ENCODE results near the gene ZNF267.
"Not testable (repeated sequence)": the region's sequence is repeated elsewhere in the genome, so short reads cannot be mapped to it uniquely, and the experiment has no call there.

Gene ZNF267

DNA sequence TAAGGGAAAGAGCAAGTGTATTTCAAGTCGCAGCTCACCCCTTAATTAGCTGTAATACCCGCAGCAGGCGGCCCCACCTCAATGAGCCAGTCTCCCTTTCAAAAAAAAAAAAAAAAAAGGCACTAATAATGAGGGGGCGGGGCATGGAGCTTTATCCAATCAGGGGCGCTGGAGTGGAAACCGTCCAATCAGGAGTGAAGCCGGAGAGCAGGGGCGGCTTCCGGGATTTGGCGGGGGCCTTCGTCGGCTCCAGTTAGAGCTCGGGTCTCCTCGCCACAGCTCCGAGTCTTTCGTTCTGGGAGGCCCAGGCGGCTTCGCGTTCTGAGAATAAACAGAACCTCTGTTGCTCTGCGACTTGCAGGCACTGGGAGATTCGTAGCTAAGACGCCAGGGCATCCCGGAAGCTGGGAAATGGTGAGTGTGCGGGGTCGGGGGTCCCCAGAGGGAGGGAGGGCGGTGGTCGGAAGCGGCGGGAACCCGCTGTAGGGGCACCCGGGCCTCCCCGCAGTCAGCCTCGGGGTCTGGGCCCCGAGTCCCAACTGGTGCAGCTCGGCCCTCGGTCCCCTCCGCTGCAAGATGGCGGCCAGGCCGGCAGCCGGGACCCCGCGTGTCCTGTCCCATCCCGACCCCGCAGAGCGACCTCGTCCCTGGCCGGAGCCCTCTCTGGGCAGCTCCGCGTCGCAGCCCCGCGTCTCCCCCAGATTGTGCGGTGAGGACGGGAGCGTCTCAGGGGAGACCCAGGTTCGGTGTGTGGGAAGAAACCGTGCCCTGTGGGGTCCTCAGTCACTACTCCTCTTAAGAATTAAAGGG lies at the start of gene ZNF267:
Gene ZNF267, plus strand, starts transcription at position 252 of the 810 bp plus-strand sequence. Its CDS starts 160 bp downstream, at position 412.
- peak; percentile 88 for DNase-seq (ENCODE audit: low read depth in 2 of 2, low spot score in 1 of 2)

DNA sequence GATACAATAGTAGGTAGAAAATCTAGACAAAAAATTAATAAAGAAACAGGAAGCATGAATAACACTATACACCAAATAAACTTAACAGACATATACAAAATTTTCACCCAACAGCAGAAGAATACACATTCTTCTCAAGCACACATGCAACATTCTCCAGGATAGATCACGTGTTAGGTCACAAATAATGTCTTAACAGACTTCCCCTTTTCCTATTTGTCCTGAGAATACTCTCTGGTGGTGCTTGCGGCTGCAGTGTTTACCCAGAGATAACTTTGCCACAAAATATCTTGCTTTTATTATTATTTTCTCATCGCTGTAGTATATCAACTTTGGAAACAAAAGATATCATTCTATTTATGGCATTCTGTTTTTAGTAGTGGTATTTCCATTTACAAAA lies 40.6 kb upstream of the ZNF267 start:
- DNase-seq (ENCODE audit: low read depth in 2 of 2, low spot score in 1 of 2), result no peak

DNA sequence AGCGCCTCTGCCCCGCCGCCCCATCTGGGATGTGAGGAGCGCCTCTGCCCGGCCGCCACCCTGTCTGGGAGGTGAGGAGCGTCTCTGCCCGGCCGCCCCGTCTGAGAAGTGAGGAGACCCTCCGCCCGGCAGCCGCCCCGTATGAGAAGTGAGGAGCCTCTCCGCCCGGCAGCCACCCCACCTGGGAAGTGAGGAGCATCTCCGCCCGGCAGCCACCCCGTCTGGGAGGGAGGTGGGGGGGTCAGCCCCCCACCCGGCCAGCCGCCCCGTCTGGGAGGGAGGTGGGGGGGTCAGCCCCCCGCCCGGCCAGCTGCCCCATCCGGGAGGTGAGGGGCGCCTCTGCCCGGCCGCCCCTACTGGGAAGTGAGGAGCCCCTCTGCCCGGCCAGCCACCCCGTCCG lies 37.2 kb upstream of the ZNF267 start:
- not testable (repeated sequence) for DNase-seq (ENCODE audit: low read depth in 2 of 2, low spot score in 1 of 2)

DNA sequence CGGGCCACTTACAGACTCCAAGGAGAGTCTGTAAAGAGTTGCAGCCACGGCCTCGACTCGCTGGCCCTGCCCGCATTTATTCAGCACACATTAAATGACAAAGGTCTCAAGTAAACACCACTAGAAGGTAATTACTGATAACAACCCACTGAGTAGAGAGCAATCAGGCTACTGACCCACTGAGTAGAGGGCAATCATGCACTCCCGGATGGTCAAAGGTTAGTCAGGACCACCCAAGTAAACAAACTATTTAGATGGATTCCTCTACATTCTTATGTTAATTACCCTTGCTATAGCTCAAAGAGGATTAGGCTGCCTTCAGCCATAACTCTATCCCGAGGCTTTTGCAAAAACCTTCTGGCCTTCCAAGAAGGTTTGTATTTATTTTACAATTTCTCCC lies 30.7 kb upstream of the ZNF267 start:
- DNase-seq (ENCODE audit: low read depth in 2 of 2, low spot score in 1 of 2), result no peak

DNA sequence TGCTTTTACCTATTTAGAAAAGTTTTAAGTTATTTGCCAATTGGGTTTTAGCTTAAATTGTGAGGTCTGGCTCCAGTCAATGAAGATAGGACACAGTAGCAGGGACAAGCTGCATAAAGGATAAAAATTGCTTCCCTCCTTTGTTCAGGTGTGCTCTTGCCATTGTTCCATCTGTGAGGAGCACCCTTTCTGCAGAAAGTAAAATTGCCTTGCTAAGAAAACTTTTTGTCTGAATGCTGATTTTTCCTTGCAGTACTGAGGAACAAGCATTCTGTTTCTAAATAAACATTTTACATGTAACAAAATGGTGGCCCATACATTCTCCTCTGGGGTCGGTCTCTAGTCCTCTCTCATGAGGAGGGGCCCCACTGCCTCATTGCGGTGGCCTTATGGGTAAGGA lies 25.0 kb upstream of the ZNF267 start:
- DNase-seq (ENCODE audit: low read depth in 2 of 2, low spot score in 1 of 2), result not testable (repeated sequence)

DNA sequence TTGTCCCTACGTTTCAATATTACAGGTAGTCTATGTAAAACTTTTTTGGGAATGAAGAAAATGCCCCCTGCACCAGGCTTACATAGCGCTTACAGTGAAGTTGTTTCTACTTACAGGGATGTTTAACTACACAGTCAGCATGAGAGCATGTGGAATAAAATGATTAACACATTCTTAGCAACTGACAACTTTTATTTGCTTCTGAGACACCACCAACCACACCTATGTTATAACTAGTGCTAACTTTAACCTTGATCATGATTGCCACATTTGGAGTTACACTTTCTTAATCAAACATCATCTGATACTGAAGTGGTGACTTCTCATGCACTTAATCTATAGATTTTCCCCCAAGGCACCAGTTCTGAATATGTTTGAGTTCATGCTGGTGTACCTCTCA lies 20.3 kb upstream of the ZNF267 start:
- no peak for DNase-seq (ENCODE audit: low read depth in 2 of 2, low spot score in 1 of 2)

DNA sequence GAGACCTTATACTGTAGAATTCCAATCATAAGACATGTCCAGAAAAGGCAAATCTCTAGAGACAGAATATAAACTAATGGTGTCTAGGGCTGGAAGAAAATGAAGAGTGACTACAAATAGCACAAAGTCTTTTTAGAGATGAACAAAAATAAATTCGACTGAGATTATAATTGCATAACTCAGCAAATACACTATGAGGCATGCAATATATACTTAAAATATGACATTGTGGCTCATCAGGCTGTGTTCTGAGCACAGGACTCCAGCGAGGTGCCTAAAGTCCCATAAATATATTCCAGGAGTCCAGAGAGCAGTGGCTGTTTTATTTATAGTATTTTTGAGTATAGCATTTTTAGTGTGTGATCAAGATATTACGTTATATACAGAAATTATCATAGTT lies 13.1 kb upstream of the ZNF267 start:
- DNase-seq (ENCODE audit: low read depth in 2 of 2, low spot score in 1 of 2), result no peak

DNA sequence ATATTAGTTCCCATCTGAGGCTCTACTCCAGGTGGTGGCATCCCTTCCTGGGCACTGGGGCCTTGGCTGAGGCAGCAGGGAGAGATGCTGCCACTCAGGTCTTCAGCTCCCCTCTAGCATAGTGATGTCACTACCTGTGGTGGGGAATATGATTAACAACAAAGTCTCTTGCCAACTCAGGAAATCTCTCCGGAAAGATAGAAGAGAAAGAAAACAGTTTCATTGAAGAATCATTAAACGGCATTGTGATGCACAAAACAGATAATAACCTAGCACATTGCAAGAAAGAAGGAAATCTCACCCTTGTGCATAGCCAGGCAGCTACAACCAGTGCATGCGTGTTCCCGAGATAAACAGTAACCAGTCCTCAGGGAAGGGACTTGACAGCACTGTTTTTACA lies 12.2 kb upstream of the ZNF267 start:
- no peak for DNase-seq (ENCODE audit: low read depth in 2 of 2, low spot score in 1 of 2)

DNA sequence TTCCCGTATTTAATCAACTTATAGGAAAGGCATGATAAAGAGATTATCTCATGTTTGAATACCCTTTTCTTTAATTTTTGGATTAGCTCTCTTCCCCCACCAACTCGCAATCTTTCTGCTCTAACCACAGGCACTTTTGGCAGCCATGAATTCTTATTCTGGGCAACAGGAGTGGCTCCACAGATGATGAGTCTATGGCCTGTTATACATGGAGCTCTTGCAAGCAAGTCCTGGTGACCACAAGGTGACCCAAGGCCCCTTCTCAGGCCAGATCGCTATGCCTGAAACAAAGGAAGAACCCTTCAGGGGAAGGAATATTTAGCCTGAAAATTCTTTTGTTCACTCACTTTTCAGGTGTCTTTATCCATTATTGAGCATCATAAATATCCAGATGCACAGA lies 10.8 kb upstream of the ZNF267 start:
- DNase-seq (ENCODE audit: low read depth in 2 of 2, low spot score in 1 of 2), result no peak

DNA sequence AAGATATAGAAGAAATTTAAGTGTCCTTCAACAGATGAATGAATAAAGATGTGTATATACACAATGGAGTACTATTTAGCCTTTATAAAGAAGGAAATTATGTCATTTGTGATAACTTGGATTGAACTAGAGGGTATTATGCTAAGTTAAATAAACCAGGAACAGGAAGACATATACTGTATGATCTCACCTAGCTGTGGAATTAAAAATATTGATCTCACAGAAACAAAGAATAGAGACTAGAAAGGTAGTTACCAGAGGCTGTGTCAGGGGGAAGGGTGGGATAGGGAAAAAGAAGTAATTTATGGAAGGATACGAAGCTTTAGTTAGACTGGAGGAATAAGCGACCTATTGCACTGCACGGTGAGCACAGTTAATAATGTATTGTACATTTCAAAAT lies 5.4 kb upstream of the ZNF267 start:
- DNase-seq (ENCODE audit: low read depth in 2 of 2, low spot score in 1 of 2), result no peak

DNA sequence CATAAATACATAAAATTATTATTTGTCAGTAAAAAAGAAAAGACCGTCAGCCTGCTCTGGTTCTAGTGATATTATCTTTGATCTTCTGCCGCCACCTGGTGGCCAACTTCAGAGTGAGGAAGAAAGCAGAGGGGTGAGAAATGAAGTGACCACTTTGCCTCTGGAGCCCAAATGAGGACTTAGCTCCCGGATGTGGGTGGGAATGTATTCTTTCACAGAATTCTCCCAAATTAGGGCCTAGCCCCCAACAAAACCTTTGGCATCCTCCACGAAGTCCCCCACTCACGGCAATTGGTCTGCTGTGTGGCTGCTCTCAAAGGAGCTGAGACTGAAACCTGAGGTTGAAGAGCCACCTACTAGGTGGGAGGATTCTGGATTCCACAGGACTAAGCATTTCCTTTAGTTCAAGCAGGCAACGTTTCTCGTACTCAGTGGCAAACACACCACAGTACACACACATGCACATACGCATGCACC lies 4.9 kb upstream of the ZNF267 start:
- DNase-seq (ENCODE audit: low read depth in 2 of 2, low spot score in 1 of 2), result peak; percentile 56 to 83

DNA sequence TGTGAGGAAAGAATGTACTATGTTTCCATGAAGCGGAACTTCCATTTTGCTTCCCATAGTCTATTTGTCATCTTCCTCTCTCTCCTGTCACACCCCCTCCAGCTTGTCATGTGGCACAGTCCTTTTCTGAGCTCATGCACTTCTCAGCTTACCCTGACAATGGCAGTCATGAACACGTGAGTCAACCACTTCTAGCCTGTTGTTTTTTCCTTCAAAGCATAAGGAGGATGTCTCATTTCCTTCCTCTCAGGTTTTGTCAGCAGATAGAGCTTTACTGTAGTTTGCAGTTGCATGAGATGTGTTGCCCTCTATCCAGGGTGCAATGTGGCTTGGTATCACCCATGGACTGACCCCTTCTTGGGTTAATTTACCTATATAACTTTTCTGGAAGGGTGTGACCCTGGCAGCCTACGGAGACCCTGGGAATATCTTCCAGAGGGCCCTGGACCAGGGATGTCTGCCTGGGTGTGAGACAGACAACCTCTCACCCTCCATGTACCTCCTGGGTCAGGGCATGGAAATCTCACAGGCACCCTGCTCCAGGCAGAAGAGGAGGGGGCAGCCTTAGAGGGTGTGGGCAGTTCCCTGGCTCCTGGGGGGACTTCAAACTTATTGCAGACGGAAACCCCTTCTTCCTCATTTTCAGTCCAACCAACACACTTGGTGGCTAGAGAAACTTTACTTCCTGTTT lies 4.0 kb upstream of the ZNF267 start:
- DNase-seq (ENCODE audit: low read depth in 2 of 2, low spot score in 1 of 2), result no peak

DNA sequence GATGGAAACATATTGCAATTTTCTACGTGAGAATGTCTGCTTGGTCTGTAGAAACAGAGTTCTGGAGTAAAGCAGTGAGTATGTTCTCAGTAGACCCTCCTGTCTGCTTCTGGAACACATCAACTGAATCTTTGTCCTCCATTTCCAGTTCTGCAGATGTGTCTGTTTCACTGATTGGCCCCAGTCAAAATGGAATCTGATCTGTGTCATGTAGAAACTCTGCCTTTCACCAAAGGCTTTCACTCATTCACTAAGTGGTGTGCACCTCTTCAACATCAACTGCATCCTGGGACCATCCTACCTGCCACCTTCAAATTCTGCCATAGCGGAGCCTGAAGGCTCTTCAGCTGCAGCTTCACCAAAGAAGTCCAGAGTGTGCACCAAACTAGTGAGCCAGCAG lies 2.8 kb upstream of the ZNF267 start:
- DNase-seq (ENCODE audit: low read depth in 2 of 2, low spot score in 1 of 2), result no peak

DNA sequence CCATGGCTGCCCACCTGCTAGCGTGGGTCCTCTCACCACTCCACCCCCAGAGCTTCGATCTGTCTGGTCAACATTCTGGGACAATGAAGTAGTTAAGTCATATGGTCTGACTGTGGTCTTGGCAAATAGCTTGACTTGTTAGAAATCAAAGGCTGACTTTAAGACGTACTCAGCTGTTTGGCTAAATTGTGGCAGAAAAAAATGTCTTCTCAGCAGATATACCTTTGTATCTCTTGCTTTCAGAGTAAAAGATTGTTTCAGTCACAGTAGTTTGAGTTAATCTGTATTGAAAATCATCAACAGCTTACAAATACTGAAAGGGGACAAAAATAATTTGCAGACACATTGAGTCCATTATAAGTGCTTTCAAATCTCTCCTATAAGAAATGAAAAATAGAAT lies 2.1 kb upstream of the ZNF267 start:
- no peak for DNase-seq (ENCODE audit: low read depth in 2 of 2, low spot score in 1 of 2)

DNA sequence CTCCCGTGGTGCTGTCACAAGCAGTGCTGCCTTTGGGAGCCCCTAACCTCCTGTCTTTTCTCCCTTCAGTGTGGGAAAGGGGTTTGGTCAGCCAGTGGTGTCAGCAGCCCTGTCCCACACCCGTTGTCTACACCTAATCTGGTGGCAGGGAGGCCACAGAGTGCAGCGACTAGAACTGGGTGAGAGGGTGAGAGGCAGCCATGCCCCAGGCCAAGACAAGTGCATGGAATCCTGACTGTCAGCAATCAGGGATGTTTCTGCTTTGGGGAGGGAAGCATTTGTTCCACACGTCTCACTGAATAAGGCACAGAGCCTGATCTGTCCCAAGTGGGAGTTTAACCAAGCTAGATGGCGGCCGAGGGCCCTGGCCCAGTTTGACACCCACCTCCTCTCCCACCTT lies 1.4 kb upstream of the ZNF267 start:
- no peak for DNase-seq (ENCODE audit: low read depth in 2 of 2, low spot score in 1 of 2)

DNA sequence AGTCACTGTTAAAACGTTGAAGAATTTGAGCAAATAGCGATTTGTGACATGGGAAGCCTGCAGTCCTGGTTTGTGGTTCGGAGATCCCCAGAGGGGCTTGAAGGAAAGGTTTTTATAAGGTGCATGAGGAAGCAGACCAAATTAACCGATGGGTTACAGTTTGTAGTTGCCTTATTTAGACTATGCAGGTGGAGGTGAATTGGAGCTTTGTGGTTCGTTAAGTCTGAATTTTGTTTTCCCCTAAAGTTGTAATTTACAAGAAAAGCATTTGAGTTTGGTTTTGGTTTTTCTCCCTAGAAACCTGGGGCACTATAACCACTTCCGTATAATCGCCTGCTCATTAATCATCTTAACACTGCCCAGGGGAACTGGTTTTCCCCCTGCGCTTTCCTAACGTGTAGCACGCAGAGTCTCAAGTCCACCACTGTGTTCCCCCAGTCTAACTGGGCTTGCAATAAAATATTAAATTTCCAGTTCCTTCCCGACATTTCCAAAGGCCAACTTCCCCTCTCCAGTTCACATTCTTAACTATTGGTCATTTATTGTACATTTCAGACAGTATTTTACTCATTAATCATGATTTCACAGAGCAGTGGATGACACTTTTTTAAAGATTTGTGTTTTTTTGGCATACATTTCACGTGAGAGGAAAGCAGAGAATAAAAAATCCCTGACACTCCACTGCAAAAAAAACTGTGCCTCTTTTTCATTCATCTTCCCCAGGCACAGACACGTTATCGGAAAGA lies 932 bp downstream of the ZNF267 start:
- no peak for DNase-seq (ENCODE audit: low read depth in 2 of 2, low spot score in 1 of 2)

DNA sequence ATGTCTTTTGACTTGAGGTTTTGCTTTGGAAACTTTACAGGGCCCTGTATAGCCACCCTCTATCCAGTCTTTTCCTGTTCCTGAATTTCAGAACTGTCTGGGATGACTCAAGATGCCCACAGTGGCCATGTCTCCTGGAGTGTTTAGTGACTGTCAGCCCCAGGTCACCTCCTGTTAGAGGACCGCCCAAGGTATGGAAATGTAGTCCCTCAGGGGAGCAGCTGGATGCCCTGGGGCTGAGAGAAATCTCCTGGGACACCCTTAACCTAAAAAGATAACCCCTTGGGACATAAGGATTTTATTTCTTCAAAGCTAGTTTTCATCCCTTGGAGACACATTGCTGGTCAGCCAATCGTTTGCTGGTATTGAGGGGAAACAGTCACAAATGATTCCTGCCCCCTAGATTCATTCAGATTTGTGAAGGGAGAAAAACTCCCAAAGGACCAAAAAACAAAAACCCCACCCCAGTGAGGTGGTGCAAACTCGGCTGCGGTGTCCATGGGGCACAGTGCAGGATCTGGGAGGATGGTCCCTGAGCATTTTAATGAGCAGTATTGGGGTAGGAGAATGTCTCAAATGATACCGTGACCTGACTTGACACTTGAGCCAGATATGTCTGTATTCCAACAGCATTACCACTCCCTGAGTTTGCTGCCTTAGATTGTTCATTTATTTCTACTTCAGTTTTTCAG lies 1.7 kb downstream of the ZNF267 start:
- no peak for DNase-seq (ENCODE audit: low read depth in 2 of 2, low spot score in 1 of 2)

DNA sequence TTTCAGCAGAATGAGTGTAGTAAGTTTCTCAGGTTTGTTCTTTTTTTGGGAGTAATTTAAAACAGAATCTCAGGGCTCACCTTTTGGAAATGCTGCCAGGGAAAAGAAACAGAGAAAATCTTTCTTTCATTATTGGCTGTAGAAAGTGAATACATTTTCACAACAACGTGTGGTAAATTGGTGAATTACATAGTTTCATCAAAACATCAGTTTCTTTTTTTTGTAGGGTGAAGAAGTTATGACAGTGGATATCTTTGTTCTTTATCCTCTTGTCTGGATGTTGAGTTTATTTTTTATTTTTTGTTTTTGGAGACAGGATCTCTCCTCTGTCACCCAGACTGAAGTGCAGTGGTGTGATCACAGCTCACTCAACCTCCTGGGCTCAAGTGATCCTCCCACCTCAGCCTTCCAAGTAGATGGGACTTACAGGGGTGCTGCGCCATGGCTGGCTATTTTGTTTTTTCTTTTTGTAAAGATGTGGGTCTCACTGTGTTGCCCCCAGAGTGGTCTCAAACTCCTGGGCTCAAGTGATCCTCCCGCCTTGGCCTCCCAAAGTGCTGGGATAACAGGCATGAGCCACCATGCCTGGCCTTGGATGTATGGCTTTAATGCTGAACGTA lies 2.4 kb downstream of the ZNF267 start:
- no peak for DNase-seq (ENCODE audit: low read depth in 2 of 2, low spot score in 1 of 2)

DNA sequence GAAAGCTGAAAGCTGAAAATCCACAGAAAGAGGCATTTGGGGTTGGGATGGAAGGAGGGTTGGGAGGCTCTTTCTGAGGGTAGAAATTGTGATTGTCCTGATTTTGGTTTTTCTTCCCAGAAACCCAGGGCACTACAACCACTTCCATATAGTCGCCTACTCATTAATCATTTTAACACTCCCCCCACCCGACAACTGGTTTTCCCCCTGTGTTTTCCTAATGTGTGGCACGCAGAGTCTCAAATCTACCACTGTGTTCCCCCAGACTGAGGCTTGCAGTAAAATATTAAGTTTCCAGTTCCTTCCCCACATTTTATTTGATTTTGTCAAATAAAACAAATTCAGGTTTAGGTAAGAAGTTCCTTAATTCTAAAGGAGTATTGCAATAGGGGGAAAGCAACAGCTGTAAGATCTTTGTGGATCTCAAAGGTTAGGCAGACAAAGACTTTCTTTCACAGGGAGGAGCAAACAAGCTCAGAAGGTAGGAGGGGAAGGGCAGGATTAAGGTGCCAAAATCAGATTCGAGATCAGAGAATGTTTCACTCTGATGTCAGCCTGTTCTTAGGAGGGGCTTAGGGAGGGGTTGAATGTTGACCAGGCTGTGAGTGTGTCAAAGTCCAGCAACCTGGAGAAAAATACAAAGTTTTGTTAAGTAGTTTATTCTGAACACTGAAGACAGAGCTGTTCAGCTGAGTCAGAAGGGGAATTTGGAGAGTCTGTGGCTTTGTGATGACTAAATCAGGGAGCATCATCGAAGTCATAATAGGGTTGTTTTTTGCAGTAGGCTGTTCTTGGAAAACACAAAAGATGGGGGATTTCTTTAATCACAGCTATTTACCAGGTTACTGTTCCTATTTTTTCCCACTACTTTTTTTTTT lies 3.6 kb downstream of the ZNF267 start:
- no peak for DNase-seq (ENCODE audit: low read depth in 2 of 2, low spot score in 1 of 2)
